ENCODE data around the gene LHX1. TPM values are rescaled to one million over a fixed set of nuclear protein-coding genes. Genes with fewer than 3 reads are reported as not detected.
A peak's percentile ranks its signal among the peaks of the same experiment; 100 is the strongest.

The LHX1 gene
- total RNA-seq, 1 experiment from 2014 or later: 0.35 TPM

- BruUV-seq (replicated peaks): no TSS peak
- peaks cover 89% of the 10 kb centered on the region for H3K27me3 Mint-ChIP-seq (ENCODE audit: unreplicated experiment)
- intact Hi-C loops (cut with micrococcal nuclease; ENCODE audit: unreplicated experiment): no loop called here
- H3K9me3 Mint-ChIP-seq (ENCODE audit: low read depth, unreplicated experiment): no peaks in the 10 kb centered on the region
- peak overlapping the region; percentile 74 for H3K4me3 Mint-ChIP-seq (ENCODE audit: low read depth, unreplicated experiment)
- DNase-seq: no peak
- TF ChIP-seq CTCF (IDR thresholded peaks at IDR 0.05; ENCODE audit: unreplicated experiment): no peak
- no peak overlapping the region for H3K27ac Mint-ChIP-seq (ENCODE audit: unreplicated experiment)
- peaks cover 38% of the 10 kb centered on the region for H3K4me1 Mint-ChIP-seq (ENCODE audit: low read depth, unreplicated experiment)
- CTCF ChIA-PET: interaction anchor here (0.7 to 1.6 kb wide), 3 partner anchors 10 to 15 kb away, joined by 4 to 9 read pairs (median 6); partner anchors contain the start of gene AATF
- H3K36me3 Mint-ChIP-seq (ENCODE audit: insufficient read depth, unreplicated experiment): peaks cover 18% of the 10 kb centered on the region
These were observed 1.3 kb downstream of the LHX1 start for GRCh38 chr17:36938566-36939051.

GRCh38 chr17:36939052-36939801 is 2.0 kb downstream of the LHX1 start:
- CTCF ChIA-PET: interaction anchor here (1.0 to 1.6 kb wide), 3 partner anchors 10 to 15 kb away, joined by 3 to 6 read pairs (median 4); partner anchors contain the start of gene AATF
- Mint-ChIP-seq H3K4me3 (ENCODE audit: low read depth, unreplicated experiment) (peak overlapping the region; percentile 74), H3K4me1 (ENCODE audit: low read depth, unreplicated experiment) (peaks cover 34% of the 10 kb centered on the region), H3K9me3 (ENCODE audit: low read depth, unreplicated experiment) (no peaks in the 10 kb centered on the region), H3K36me3 (ENCODE audit: insufficient read depth, unreplicated experiment) (peaks cover 18% of the 10 kb centered on the region), H3K27ac (ENCODE audit: unreplicated experiment) (no peak overlapping the region), H3K27me3 (ENCODE audit: unreplicated experiment) (peaks cover 89% of the 10 kb centered on the region)
- BruUV-seq (replicated peaks): no TSS peak
- no peak for DNase-seq
- no peak for TF ChIP-seq CTCF (IDR thresholded peaks at IDR 0.05; ENCODE audit: unreplicated experiment)
- intact Hi-C loops (cut with micrococcal nuclease; ENCODE audit: unreplicated experiment): no loop called here

GRCh38 chr17:36939802-36940312 is 2.6 kb downstream of the LHX1 start:
- Mint-ChIP-seq H3K4me1 (ENCODE audit: low read depth, unreplicated experiment) (peaks cover 34% of the 10 kb centered on the region), H3K36me3 (ENCODE audit: insufficient read depth, unreplicated experiment) (peaks cover 18% of the 10 kb centered on the region), H3K4me3 (ENCODE audit: low read depth, unreplicated experiment) (no peak overlapping the region), H3K9me3 (ENCODE audit: low read depth, unreplicated experiment) (no peaks in the 10 kb centered on the region), H3K27ac (ENCODE audit: unreplicated experiment) (no peak overlapping the region), H3K27me3 (ENCODE audit: unreplicated experiment) (peaks cover 87% of the 10 kb centered on the region)
- no peak for DNase-seq
- no TSS peak for BruUV-seq (replicated peaks)
- TF ChIP-seq CTCF (IDR thresholded peaks at IDR 0.05; ENCODE audit: unreplicated experiment): no peak
- CTCF ChIA-PET: interaction anchor here (0.6 to 1.0 kb wide), 2 partner anchors 9 to 53 kb away, joined by 3 to 5 read pairs; partner anchors contain the start of gene AATF
- intact Hi-C loops (cut with micrococcal nuclease; ENCODE audit: unreplicated experiment): no loop called here

- peaks cover 87% of the 10 kb centered on the region for H3K27me3 Mint-ChIP-seq (ENCODE audit: unreplicated experiment)
- no peaks in the 10 kb centered on the region for H3K9me3 Mint-ChIP-seq (ENCODE audit: low read depth, unreplicated experiment)
- DNase-seq: no peak
- no peak overlapping the region for H3K27ac Mint-ChIP-seq (ENCODE audit: unreplicated experiment)
- BruUV-seq (replicated peaks): no TSS peak
- H3K4me3 Mint-ChIP-seq (ENCODE audit: low read depth, unreplicated experiment): no peak overlapping the region
- intact Hi-C loops (cut with micrococcal nuclease; ENCODE audit: unreplicated experiment): no loop called here
- peaks cover 28% of the 10 kb centered on the region for H3K4me1 Mint-ChIP-seq (ENCODE audit: low read depth, unreplicated experiment)
- CTCF ChIA-PET: interaction anchor here (0.6 to 1.0 kb wide), 2 partner anchors 9 to 52 kb away, joined by 3 to 5 read pairs; partner anchors contain the start of gene AATF
- peaks cover 15% of the 10 kb centered on the region for H3K36me3 Mint-ChIP-seq (ENCODE audit: insufficient read depth, unreplicated experiment)
- TF ChIP-seq CTCF (IDR thresholded peaks at IDR 0.05; ENCODE audit: unreplicated experiment): no peak
These were observed 3.3 kb downstream of the LHX1 start for GRCh38 chr17:36940313-36941264.

Measured in Calu3 (cell line).